Measurements from ENCODE around the gene SSB. TPM values are rescaled to one million over a fixed set of nuclear protein-coding genes. Genes with fewer than 3 reads are reported as not detected.

The SSB gene
- total and polyA plus RNA-seq, 2 donors (not counting 1 experiment from before 2014, with no cell fraction given): 17.7 to 81.3 TPM

- WGBS (ENCODE audit: insufficient coverage): 100% methylated on average over 3 of the region's 4 CpGs
- Histone ChIP-seq H3K27ac (ENCODE audit: low read length in 2 of 2) (no peak overlapping the region), H3K9ac (ENCODE audit: low read length) (no peak overlapping the region), H2AFZ (ENCODE audit: insufficient read depth, low read depth, low read length, poor library complexity, severe bottlenecking) (no peak overlapping the region), H3K36me3 (replicated peaks in 1 of 2; ENCODE audit: control extremely low read depth in 1 of 2, control insufficient read depth in 1 of 2, extremely low read depth in 1 of 2, insufficient read depth in 2 of 2, low read length in 1 of 2) (no peaks in the 10 kb centered on the region), H3K9me3 (ENCODE audit: control extremely low read depth in 1 of 3, control insufficient read depth in 2 of 3, insufficient read depth in 1 of 3, low read length in 2 of 3) (peaks cover 0 to 12% (median 0%) of the 10 kb centered on the region in 3 donors), H4K20me1 (ENCODE audit: control insufficient read depth, insufficient read depth, low read length, poor library complexity, severe bottlenecking) (peaks cover 29% of the 10 kb centered on the region), H3K4me2 (replicated peaks; ENCODE audit: low read depth, low read length, poor library complexity, severe bottlenecking) (no peak overlapping the region), H3K27me3 (replicated peaks in 1 of 4; ENCODE audit: control extremely low read depth in 1 of 4, control insufficient read depth in 3 of 4, insufficient read depth in 4 of 4, low read length in 3 of 4) (no peaks in the 10 kb centered on the region), H3K4me3 (ENCODE audit: control extremely low read depth in 1 of 5, extremely low read depth in 1 of 5, insufficient read depth in 1 of 5, low read depth in 2 of 5, low read length in 4 of 5) (no peak overlapping the region), H3K4me1 (ENCODE audit: control insufficient read depth in 2 of 2, insufficient read depth in 2 of 2, low read length in 2 of 2) (no peaks in the 10 kb centered on the region), H3K79me2 (ENCODE audit: control insufficient read depth, insufficient read depth, low read length) (peaks cover 67% of the 10 kb centered on the region)
- no peak overlapping the region for H3K4me3 Mint-ChIP-seq
- CTCF ChIA-PET: no interaction called here
- H3K4me1 Mint-ChIP-seq: peaks cover 14% of the 10 kb centered on the region
- POLR2A ChIA-PET: no interaction called here
- no peak for ATAC-seq (ENCODE audit: low read depth)
- TF ChIP-seq, protein P1, sequence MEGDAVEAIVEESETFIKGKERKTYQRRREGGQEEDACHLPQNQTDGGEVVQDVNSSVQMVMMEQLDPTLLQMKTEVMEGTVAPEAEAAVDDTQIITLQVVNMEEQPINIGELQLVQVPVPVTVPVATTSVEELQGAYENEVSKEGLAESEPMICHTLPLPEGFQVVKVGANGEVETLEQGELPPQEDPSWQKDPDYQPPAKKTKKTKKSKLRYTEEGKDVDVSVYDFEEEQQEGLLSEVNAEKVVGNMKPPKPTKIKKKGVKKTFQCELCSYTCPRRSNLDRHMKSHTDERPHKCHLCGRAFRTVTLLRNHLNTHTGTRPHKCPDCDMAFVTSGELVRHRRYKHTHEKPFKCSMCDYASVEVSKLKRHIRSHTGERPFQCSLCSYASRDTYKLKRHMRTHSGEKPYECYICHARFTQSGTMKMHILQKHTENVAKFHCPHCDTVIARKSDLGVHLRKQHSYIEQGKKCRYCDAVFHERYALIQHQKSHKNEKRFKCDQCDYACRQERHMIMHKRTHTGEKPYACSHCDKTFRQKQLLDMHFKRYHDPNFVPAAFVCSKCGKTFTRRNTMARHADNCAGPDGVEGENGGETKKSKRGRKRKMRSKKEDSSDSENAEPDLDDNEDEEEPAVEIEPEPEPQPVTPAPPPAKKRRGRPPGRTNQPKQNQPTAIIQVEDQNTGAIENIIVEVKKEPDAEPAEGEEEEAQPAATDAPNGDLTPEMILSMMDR (IDR thresholded peaks at IDR 0.05): no peak
- TF ChIP-seq EZH2 (IDR thresholded peaks at IDR 0.05; ENCODE audit: borderline replicate concordance, insufficient read depth, low read depth, low read length, poor library complexity, severe bottlenecking): no peak
- no peaks in the 10 kb centered on the region for H3K27me3 Mint-ChIP-seq
- H3K9me3 Mint-ChIP-seq (ENCODE audit: insufficient read depth): no peaks in the 10 kb centered on the region
- no peak for DNase-seq
- intact Hi-C loops (cut with micrococcal nuclease): no loop called here
- H3K27ac Mint-ChIP-seq: no peak overlapping the region
Measured at GRCh38 chr2:169860149-169860548, 61.5 kb downstream of the SSB start.

Other genes starting within 250 kb of the SSB start
- gene FASTKD1, start 225.0 kb upstream of the SSB start, total RNA-seq: 28.1 and 31.0 TPM in 2 replicates
- gene FASTKD1, start 225.0 kb upstream of the SSB start, polyA plus RNA-seq: 8.5 and 13.2 TPM in 2 replicates
- gene PPIG, start 214.5 kb upstream of the SSB start, total RNA-seq: 78.6 and 82.4 TPM in 2 replicates
- gene PPIG, start 214.5 kb upstream of the SSB start, polyA plus RNA-seq: 21.5 and 47.8 TPM in 2 replicates
- gene CFAP210, start 104.5 kb upstream of the SSB start, total RNA-seq: not detected in 2 replicates
- not detected in 2 replicates for gene CFAP210, start 104.5 kb upstream of the SSB start, polyA plus RNA-seq
- 8.4 and 9.4 TPM in 2 replicates for gene PHOSPHO2, start 104.4 kb upstream of the SSB start, total RNA-seq
- 1.5 and 3.4 TPM in 2 replicates for gene PHOSPHO2, start 104.4 kb upstream of the SSB start, polyA plus RNA-seq
- gene KLHL23, start 65.0 kb upstream of the SSB start, total RNA-seq: 1.5 and 2.2 TPM in 2 replicates
- 1.1 and 1.2 TPM in 2 replicates for gene KLHL23, start 65.0 kb upstream of the SSB start, polyA plus RNA-seq
- gene METTL5, start 26.0 kb downstream of the SSB start, total RNA-seq: 36.4 and 37.0 TPM in 2 replicates
- 12.7 and 16.9 TPM in 2 replicates for gene METTL5, start 26.0 kb downstream of the SSB start, polyA plus RNA-seq
- gene UBR3, start 28.6 kb downstream of the SSB start, total RNA-seq: 54.6 and 58.1 TPM in 2 replicates
- gene UBR3, start 28.6 kb downstream of the SSB start, polyA plus RNA-seq: 5.9 and 9.5 TPM in 2 replicates

All from B cell (primary cell).